ENCODE data around the gene RASA3. TPM values are rescaled to one million over a fixed set of nuclear protein-coding genes. Genes with fewer than 3 reads are reported as not detected.

RASA3 gene
- total and polyA plus RNA-seq, 2 of the 4 experiments (the other 2 are of a cell fraction): 21.0 to 31.4 TPM

DNA sequence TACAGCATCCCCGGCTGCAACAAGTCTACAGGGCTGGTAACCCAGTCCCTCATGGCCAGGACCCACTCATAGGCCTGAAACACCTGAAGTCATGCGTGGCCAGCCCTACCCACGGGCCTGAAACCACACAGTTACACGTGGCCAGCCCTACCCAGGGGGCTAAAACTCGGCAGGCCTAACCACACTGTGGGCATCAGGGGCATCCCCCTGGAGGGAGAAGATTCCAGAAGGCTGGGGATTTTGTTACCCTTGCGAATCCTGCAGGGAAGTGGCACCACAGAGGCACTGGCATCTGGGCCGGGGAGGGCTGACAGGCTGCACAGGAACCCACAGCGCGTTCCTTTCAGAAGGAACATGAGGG is 110.1 kb downstream of the RASA3 start:
- Histone ChIP-seq H2BK20ac (ENCODE audit: low read depth, low read length) (no peak overlapping the region), H3K56ac (ENCODE audit: extremely low read depth, insufficient read depth, low read length) (no peak overlapping the region), H4K8ac (ENCODE audit: low read depth in 2 of 2, low read length in 2 of 2) (no peak overlapping the region), H2AK5ac (ENCODE audit: low read depth, low read length) (no peak overlapping the region), H3K4me1 (ENCODE audit: control insufficient read depth, insufficient read depth, low read length) (peaks cover 22% of the 10 kb centered on the region), H3K23ac (ENCODE audit: low read depth, low read length) (no peak overlapping the region), H3K79me1 (ENCODE audit: low read depth in 1 of 2, low read length in 2 of 2) (peaks cover 23 to 67% of the 10 kb centered on the region in 2 experiments), H2BK120ac (ENCODE audit: low read depth, low read length) (no peak overlapping the region), H2AK9ac (replicated peaks; ENCODE audit: low read depth, low read length, poor library complexity) (no peak overlapping the region), H4K5ac (ENCODE audit: low read depth, low read length) (no peak overlapping the region), H3K27me3 (ENCODE audit: control insufficient read depth, insufficient read depth, low read length) (no peaks in the 10 kb centered on the region), H3K9me1 (ENCODE audit: insufficient read depth, low read length) (peaks cover 10% of the 10 kb centered on the region; the same call in 1 of the 2 replicates), H3K36me3 (ENCODE audit: control insufficient read depth, insufficient read depth, low read length) (peaks cover 76% of the 10 kb centered on the region), H4K20me1 (ENCODE audit: insufficient read depth, low read length) (peaks cover 36% of the 10 kb centered on the region), H3K9ac (ENCODE audit: low read depth, low read length) (no peak overlapping the region), H3K27ac (ENCODE audit: insufficient read depth, low read length) (no peak overlapping the region), H2AFZ (replicated peaks; ENCODE audit: low read length, poor library complexity) (no peak overlapping the region), H2BK5ac (ENCODE audit: low read depth, low read length, poor library complexity, severe bottlenecking) (no peak overlapping the region), H3K4me2 (ENCODE audit: low read depth, low read length) (no peak overlapping the region), H2BK15ac (ENCODE audit: low read depth, low read length) (no peak overlapping the region), H3K4me3 (ENCODE audit: insufficient read depth, low read depth, low read length) (no peak overlapping the region), H3K9me3 (ENCODE audit: control insufficient read depth, insufficient read depth, low read length) (no peaks in the 10 kb centered on the region), H4K91ac (ENCODE audit: insufficient read depth, low read depth, low read length) (no peak overlapping the region), H3K14ac (replicated peaks; ENCODE audit: low read depth, low read length) (no peak overlapping the region), H3K18ac (ENCODE audit: low read depth, low read length) (no peak overlapping the region), H3K4ac (ENCODE audit: low read depth, low read length) (no peak overlapping the region)
- TF ChIP-seq CHD1 (IDR thresholded peaks at IDR 0.05; ENCODE audit: low read depth, low read length): no peak
- no peak for TF ChIP-seq MAZ (IDR thresholded peaks at IDR 0.05; ENCODE audit: borderline replicate concordance, low read depth, low read length)
- TF ChIP-seq POLR2A (IDR thresholded peaks at IDR 0.05; ENCODE audit: low read depth, low read length): no peak
- TF ChIP-seq FOS (IDR thresholded peaks at IDR 0.05; ENCODE audit: low read depth, low read length): no peak
- no peak for TF ChIP-seq RAD21 (IDR thresholded peaks at IDR 0.05; ENCODE audit: low read length)
- TF ChIP-seq NFE2L2 (IDR thresholded peaks at IDR 0.05; ENCODE audit: low read depth, low read length): no peak
- TF ChIP-seq BHLHE40 (IDR thresholded peaks at IDR 0.05; ENCODE audit: low read depth, low read length): no peak
- TF ChIP-seq RCOR1 (IDR thresholded peaks at IDR 0.05; ENCODE audit: insufficient replicate concordance, low read length): no peak
- TF ChIP-seq CEBPB (IDR thresholded peaks at IDR 0.05; ENCODE audit: low read depth, low read length): no peak
- dilution Hi-C loops (cut with HindIII; ENCODE audit: low sequenced_read_pairs, unreplicated experiment) (no loop called here), in situ Hi-C loops (cut with MboI; ENCODE audit: low sequenced_read_pairs) (no loop called here), intact Hi-C loops (cut with micrococcal nuclease) (loop anchor here (10.0 kb wide), 1 partner anchor 207 kb away; no protein-coding TSS in a partner anchor)
- ATAC-seq (ENCODE audit: low read depth) (no peak), DNase-seq (no peak)
- no TSS peak for BruUV-seq (replicated peaks)
- ChIA-PET CTCF (no interaction called here), POLR2A (ENCODE audit: unreplicated experiment) (no interaction called here)
- 97% methylated on average over 6 of the region's 9 CpGs; no CpG with 5 or more reads in 1 of the 2 experiments for WGBS, 2 experiments (ENCODE audit: extremely low coverage in 2 of 2, insufficient read length in 1 of 2)

All from IMR-90 (cell line).